Measurements from ENCODE around the gene TPCN1.

The TPCN1 gene

GRCh38 chr12:113221181-113221996 lies at the start of gene TPCN1:
TSS of gene TPCN1 (plus strand) at chr12:113221464. CDS start at chr12:113226853, 5,389 bp downstream.
- peak; percentile 100 for DNase-seq (ENCODE audit: low read depth)

DNA sequence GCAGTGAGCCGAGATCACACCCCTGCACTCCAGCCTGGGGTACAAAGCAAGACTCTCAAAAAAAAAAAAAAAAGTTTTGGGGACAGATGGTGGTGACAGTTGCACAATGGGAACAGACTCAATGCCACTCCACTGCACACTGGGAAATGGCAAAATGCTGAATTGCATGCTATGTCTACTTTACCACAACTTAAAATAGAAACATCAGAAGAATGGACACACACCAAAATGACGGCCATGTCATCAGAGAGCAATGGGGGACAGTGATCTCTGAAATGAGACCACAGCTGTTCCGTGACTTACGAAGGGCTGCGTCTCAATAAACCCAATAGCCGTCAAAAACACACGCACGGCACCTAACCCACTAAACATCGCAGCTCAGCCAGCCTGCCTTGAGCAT lies 49.7 kb upstream of the TPCN1 start:
- DNase-seq (ENCODE audit: low read depth) = no peak

DNA sequence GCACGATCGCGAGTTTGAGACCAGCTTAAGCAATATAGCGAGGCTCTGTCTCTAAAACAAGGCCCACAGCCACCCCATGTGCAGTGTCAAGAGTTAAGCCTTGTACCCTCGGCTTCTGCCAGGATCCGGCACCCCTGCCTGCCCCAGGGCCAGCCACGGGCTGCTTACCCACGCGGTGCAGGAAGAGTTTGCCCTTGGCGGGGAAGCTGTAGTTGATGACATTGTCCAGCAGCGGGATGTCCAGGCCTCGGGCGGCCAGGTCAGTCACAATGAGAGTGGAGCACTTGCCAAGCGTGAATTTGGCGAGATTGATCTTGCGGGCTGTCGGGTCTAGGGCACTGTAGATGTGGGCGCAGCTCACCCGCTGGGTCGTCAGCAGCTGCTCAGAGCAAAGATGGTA lies 49.1 kb upstream of the TPCN1 start:
- DNase-seq (ENCODE audit: low read depth) = no peak

- DNase-seq (ENCODE audit: low read depth) = no peak
Observed at GRCh38 chr12:113173081-113173698, 48.1 kb upstream of the TPCN1 start.

- DNase-seq (ENCODE audit: low read depth) = peak; percentile 65
Observed at GRCh38 chr12:113174461-113175384, 46.5 kb upstream of the TPCN1 start.

DNA sequence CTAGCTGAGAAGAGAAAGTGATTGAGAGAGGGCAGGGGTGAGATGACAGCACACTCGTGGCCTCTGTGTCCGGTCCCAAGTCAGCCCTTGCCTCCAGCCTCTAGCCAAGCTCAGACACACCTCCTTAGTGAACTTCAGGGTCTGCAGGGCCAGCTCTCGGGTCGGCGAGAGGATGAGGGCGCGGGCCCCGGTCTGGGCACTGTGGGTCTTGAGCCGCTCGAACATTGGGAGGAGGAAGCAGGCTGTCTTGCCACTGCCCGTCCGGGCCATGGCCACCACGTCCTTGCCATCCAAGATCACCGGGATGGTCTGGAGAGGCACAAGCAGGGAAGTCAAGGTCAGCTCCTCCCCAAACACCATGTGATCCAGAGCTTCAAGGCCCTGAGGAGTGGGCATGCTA lies 42.2 kb upstream of the TPCN1 start:
- DNase-seq (ENCODE audit: low read depth) = no peak

DNA sequence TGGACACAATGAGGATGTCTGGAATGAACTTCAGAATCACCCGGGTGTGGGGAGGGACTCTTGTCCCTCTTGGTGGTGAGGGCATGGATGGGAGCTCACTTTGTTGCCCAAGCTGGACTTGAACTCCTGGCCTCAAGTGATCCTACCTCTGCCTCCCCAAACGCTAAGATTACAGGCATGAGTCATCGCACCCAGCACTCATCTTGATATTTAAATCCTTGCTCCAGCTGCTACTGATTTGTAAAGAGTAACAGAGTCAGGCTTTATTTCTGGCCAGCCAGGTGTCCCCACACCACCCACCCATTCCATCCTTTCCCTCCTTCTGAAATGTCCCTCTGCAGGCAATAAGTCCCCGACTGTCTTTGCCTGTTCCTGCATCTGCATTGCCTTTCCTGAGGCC lies 40.9 kb upstream of the TPCN1 start:
- no peak for DNase-seq (ENCODE audit: low read depth)

- DNase-seq (ENCODE audit: low read depth) = no peak
Observed at GRCh38 chr12:113181975-113182374, 39.3 kb upstream of the TPCN1 start.

- DNase-seq (ENCODE audit: low read depth) = no peak
Observed at GRCh38 chr12:113183030-113183589, 38.2 kb upstream of the TPCN1 start.

- DNase-seq (ENCODE audit: low read depth) = no peak
Observed at GRCh38 chr12:113184098-113184899, 37.0 kb upstream of the TPCN1 start.

DNA sequence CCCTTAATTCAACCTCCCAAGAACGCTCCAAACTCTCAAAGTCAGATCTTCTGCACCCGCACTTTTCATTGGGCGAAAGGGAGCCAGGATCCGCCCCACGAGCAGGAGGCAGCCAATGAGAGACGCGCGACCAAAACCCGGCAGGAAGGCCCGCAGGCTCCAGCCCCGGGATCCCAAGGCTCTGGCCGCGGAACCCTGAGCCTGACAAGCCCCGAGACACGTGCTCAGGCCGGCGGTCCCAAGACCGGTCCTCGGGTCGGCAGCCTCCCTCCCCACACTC lies 36.4 kb upstream of the TPCN1 start:
- peak; percentile 92 for DNase-seq (ENCODE audit: low read depth)

GRCh38 chr12:113185180-113186032 lies 35.9 kb upstream of the TPCN1 start, which contains the start of the genes DDX54 and RITA1:
TSS of gene DDX54 (minus strand) at chr12:113185478. CDS start at chr12:113185451, 27 bp downstream.
TSS of gene RITA1 (plus strand) at chr12:113185721. CDS start at chr12:113186747, 1,026 bp downstream.
- DNase-seq (ENCODE audit: low read depth) = peak; percentile 75

- DNase-seq (ENCODE audit: low read depth) = no peak
Observed at GRCh38 chr12:113186033-113186365, 35.3 kb upstream of the TPCN1 start.

GRCh38 chr12:113186666-113187325 lies 34.5 kb upstream of the TPCN1 start:
- DNase-seq (ENCODE audit: low read depth) = no peak

GRCh38 chr12:113189361-113189760 lies 31.9 kb upstream of the TPCN1 start:
- no peak for DNase-seq (ENCODE audit: low read depth)

DNA sequence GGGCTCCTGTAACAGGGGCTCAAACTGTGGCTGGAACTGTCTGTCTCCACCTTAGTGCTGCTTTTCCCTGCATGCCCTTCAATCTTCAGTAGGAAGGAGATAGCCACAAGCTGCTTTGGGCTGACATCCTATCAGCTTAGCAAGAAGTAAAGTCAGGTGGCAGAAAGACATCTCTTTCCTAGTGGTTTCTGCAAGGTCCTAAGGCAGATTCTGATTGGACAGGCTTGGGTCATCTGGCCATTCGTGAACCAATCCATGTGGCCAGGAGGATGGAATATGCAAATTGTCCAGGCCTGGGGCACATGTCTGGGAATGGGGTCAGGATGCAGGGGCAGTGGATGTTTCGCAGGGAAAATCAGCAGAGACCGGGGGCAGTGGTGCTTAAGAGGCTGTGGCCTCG lies 30.5 kb upstream of the TPCN1 start:
- peak; percentile 59 for DNase-seq (ENCODE audit: low read depth)

- no peak for DNase-seq (ENCODE audit: low read depth)
Observed at GRCh38 chr12:113191227-113191626, 30.0 kb upstream of the TPCN1 start.

GRCh38 chr12:113194971-113195391 lies 26.3 kb upstream of the TPCN1 start:
- peak; percentile 87 for DNase-seq (ENCODE audit: low read depth)

DNA sequence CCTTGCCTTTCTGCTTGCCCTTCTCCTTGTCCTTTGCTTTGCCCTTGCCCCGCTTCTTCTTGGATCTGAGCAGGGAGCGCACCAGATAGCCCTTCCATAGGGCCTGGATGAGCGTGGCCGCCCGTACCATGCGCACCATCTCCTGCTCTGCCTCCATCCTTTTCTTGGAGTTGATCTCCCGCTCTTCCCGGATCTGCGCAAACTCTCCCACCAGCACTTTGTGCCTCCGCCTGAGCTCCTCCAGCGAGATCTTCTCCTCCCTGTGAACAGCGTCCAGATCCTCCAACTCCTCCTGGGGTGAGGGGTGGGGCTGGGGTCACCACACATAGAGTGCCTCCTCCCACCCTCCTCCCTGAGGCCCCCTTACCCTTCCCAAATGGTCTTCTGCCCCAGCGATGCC lies 25.7 kb upstream of the TPCN1 start:
- DNase-seq (ENCODE audit: low read depth) = no peak

DNA sequence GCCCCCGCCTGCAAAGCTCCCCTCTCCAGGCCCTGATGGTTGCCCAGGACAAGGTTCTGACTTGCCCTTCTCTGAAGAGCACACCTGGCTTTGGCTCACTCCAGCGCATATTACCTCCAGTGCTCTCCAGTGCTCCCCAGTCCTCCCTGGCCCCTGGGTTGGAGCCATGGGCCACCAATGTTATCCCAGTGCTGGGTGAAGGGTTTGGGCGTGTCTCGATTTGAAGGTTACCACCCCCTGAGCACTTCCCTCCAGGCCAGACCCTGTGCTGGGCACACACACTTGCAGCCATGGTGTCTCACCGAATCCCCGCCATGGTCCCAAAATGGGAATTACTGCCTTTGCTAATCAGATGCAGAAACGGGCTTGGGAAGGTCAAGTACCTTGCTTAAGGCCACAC lies 24.7 kb upstream of the TPCN1 start:
- no peak for DNase-seq (ENCODE audit: low read depth)
